Esophagus squamous epithelium (tissue), 4 donors: ENCODE measurements around the gene ACP1.

ENCODE experiments used
- POLR2A ChIP-seq, 4 donors: fragments of 450-650 bp; IDR thresholded peaks; one replicate each; pipeline ENCODE4 v1.6.1; 2017; ENCODE audit warnings: antibody characterized with exemption in 4 of 4, mild to moderate bottlenecking in 4 of 4, moderate library complexity in 3 of 4
- TF ChIP-seq, protein P1 (sequence below), 6 experiments: fragments of 450-650 bp in 4 of 6; fragments of 200-600 bp in 2 of 6; sonication (generic) in 2 of 6; IDR thresholded peaks; one replicate each; pipeline ENCODE4 v1.5.1; 2016 to 2019; ENCODE audit warnings: antibody characterized with exemption in 6 of 6, mild to moderate bottlenecking in 4 of 6, moderate library complexity in 4 of 6

DNA sequence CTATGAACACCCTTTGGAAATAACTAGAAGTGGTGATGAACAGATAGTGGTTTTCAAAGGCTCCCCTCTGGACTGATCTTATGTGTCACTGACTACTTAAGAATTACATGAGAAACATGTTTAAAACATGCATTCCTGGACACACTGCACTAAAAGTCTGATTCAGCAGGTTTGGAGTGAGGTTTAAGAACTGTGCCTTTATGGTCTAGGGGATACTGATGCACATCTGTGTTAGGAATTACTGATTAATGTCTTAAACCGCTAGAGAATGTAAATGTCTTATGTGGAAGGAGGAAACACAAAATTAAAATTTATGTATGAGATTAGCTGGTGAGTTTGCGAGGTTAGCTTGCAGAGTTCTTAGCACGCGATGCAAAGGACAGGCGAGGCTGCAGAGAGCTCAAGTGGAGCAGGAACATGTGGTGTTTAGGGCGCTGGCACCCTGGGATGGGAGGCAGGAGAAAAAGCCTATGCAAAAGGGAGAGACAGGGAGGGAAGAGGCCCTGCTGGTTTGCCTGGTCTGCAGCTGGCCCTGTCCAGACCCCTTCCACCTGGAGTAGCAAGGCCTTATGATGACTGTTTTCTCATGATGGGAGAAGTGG, 12.6 kb upstream of the ACP1 start:
- TF ChIP-seq, protein P1, sequence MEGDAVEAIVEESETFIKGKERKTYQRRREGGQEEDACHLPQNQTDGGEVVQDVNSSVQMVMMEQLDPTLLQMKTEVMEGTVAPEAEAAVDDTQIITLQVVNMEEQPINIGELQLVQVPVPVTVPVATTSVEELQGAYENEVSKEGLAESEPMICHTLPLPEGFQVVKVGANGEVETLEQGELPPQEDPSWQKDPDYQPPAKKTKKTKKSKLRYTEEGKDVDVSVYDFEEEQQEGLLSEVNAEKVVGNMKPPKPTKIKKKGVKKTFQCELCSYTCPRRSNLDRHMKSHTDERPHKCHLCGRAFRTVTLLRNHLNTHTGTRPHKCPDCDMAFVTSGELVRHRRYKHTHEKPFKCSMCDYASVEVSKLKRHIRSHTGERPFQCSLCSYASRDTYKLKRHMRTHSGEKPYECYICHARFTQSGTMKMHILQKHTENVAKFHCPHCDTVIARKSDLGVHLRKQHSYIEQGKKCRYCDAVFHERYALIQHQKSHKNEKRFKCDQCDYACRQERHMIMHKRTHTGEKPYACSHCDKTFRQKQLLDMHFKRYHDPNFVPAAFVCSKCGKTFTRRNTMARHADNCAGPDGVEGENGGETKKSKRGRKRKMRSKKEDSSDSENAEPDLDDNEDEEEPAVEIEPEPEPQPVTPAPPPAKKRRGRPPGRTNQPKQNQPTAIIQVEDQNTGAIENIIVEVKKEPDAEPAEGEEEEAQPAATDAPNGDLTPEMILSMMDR (IDR thresholded peaks at IDR 0.05) = no peak
- no peak for TF ChIP-seq POLR2A (IDR thresholded peaks at IDR 0.05)
